LNCAP (cell line): Measurements from ENCODE around the gene SCAMP5.

Experiments used
- CTCF ChIP-seq: fragments of 450-650 bp; IDR thresholded peaks from 2 replicates; pipeline ENCODE4 v1.5.1; 2017; ENCODE audit warnings: mild to moderate bottlenecking

The SCAMP5 gene

GRCh38 chr15:74995182-74995778, at the start of gene SCAMP5:
Gene SCAMP5 (plus strand): TSS chr15:74995563. CDS start chr15:75011840, 16,277 bp downstream.
- TF ChIP-seq CTCF = no peak

- TF ChIP-seq CTCF = peak; percentile 99
Observed at GRCh38 chr15:74950078-74950908, 45.1 kb upstream of the SCAMP5 start.

GRCh38 chr15:74951006-74951405, 44.4 kb upstream of the SCAMP5 start:
- TF ChIP-seq CTCF = no peak

GRCh38 chr15:74954515-74954914, 40.8 kb upstream of the SCAMP5 start:
- no peak for TF ChIP-seq CTCF

GRCh38 chr15:74955017-74955416, 40.3 kb upstream of the SCAMP5 start:
- no peak for TF ChIP-seq CTCF

- TF ChIP-seq CTCF = no peak
Observed at GRCh38 chr15:74955796-74956647, 39.3 kb upstream of the SCAMP5 start.

GRCh38 chr15:74956648-74957475, 38.5 kb upstream of the SCAMP5 start, which contains the start of gene RPP25:
Gene RPP25 (minus strand): TSS chr15:74956772. CDS start chr15:74956583, 189 bp downstream.
- TF ChIP-seq CTCF = no peak
